Activated CD4-positive, alpha-beta T cell treated with anti-CD3 and anti-CD28 coated beads for 48 hours (primary cell): ENCODE measurements around the gene WIZ.
"Not testable (repeated sequence)": the region's sequence is repeated elsewhere in the genome, so short reads cannot be mapped to it uniquely, and the experiment has no call there.

ENCODE experiments used
- DNase-seq: peaks from one replicate; pipeline ENCODE4 v3.0.0-alpha.2; 2020

Gene WIZ

GRCh38 chr19:15427991-15428471 lies 21.7 kb downstream of the WIZ start:
- no peak for DNase-seq

- no peak for DNase-seq
Measured at GRCh38 chr19:15427350-15427700, 22.4 kb downstream of the WIZ start.

- DNase-seq: peak; percentile 44
Measured at GRCh38 chr19:15426485-15427349, 23.0 kb downstream of the WIZ start.

DNA sequence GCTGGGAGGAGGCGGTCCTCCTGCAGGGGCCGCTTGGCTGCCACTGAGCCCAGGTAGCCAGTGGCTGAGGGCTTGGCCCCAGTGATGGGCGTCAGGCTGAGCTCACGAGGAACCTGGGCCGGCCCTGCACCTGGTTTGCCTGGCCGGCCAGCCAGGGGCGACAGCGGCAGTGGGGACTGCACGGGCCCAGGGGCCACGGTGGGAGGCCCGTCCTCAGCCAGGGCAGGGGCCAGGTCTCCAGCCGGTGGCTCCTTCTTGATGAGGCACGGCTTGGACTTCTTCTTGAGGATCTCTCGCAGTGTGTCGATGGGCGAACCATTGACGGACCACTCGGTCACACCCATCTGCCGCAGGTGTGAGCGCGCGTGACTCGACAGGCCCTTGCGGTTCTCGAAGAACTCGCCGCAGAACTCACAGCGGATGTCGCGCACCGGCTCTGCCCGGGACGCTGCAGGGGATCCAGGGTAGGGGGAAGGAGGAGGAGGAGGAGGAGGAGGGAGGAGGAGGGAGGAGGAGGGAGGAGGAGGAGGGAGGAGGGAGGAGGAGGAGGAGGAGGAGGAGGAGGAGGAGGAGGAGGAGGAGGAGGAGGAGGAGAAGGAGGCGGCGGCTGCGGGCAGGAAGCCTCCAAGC lies 24.3 kb downstream of the WIZ start:
- no peak for DNase-seq

GRCh38 chr19:15424692-15425272 lies 25.0 kb downstream of the WIZ start:
- DNase-seq: no peak

GRCh38 chr19:15424121-15424520 lies 25.6 kb downstream of the WIZ start:
- no peak for DNase-seq

GRCh38 chr19:15423130-15423529 lies 26.6 kb downstream of the WIZ start:
- no peak for DNase-seq

- no peak for DNase-seq
Measured at GRCh38 chr19:15422296-15423075, 27.3 kb downstream of the WIZ start.

- no peak for DNase-seq
Measured at GRCh38 chr19:15421721-15422260, 28.0 kb downstream of the WIZ start.

GRCh38 chr19:15421136-15421695 lies 28.5 kb downstream of the WIZ start:
- DNase-seq: no peak

GRCh38 chr19:15419413-15420025 lies 30.2 kb downstream of the WIZ start:
- no peak for DNase-seq

DNA sequence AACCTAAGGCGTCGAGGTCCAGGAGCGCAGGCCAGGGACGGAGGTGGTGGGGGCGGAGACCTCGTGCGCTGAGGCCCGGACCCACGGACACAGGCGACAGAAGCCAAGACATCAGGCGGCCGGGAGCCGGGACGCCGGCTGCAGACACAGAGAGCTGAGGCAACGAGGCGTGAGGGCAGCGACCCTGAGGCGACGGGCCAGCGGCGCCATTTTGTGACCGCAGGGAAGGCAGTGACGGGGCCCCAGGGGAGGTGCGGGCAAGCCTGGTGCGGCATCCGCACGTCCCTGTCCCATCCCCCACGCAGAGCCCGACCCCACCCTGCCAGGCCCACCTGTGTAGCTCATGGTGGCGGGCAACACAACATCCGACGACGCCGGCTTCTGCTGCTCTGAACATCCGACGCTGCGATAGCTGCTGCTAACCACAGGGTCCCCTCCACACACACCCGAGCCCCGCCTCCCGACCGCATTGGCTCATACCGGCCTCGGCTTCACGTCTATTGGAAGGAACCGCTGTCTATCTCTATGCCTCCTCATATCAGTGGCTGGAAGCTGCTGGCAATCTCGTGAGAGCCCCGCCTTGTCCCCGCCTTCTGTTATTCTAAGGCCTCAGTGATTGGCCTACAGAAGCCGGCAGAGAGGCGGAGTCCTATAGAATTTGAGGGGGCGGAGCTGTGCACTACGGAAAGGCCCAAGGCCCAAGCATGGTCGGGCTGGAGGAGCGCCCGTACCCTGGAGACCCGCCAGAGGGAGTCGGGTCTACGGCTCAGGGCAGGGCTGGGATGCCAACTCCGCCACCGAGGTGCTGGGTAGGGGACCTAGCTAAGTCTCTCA lies 31.0 kb downstream of the WIZ start, which contains the start of gene AKAP8L:
Gene AKAP8L, minus strand, starts transcription at position 410 of the 834 bp plus-strand sequence. Its CDS starts 65 bp downstream, at position 345.
- peak; percentile 99 for DNase-seq

DNA sequence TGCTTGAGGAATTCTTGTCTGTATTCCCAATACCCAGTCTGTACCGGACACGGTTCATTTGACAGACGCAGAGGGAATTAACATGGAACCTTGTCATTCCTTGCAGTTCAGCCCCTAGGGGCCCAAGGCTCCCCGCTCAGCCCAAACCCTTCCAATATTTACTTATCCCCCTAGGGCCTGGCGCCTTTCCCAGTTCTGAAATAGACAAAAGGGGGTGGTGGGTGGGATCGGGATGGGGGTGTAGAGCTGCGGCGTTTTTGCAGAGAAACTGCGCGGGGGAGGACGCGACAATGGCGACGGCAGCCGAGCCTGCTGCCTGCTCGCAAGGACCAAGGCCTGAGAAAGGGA lies 31.6 kb downstream of the WIZ start:
- no peak for DNase-seq

DNA sequence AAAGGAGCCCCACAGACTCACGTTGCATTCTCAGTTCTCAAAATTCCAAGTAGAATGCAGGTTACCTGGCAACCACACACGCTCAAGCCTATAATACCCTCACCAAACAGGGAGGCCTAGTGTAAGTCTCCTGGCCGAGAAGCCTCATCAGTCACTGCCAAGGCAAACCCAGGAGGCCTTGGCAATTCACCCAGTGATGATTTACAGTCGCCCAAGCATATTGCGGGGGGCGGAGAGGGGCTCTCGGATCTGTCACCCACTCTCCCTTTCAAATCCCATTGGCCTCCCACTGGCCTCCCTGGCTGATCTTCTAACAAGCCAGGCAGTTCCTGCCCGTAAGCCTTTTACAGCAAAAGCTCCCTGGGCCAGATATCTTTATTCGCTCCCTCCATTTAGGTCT lies 32.1 kb downstream of the WIZ start:
- DNase-seq: no peak

DNA sequence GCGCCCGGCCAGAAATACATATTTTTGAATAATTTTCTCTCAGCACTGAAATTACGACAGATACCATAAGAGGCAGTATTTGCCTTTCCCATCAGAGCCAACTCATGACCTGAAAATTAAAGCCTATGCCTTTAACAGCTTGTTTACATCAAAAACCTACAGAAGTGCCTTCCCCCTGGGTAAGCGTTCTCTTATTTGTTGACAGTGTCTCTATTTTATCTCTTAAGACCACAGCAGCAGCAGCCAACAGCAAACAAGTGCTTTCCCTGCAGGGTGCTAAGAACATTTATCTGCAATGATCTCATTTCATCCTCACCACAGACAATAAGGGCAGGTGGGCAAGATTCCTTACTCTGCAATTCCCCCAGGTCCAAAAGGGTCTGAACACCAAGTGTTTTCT lies 36.9 kb downstream of the WIZ start:
- DNase-seq: no peak

DNA sequence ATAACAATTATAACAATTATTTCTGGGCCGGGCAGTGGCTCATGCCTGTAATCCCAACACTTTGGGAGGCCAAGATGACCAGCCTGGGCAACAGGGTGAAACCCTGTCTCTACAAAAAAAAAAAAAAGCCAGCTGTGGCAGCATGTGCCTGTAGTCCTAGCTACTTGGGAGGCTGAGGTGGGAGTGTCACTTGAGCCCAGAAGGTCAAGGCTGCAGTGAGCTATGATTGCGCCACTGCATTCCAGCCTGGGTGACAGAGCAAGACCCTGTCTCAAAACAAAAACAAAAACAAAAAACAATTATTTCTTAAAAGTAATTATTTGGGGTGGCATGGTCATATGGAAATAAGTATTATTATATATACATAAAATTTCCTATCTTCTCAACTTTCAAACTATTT lies 38.4 kb downstream of the WIZ start:
- DNase-seq: not testable (repeated sequence)

- DNase-seq: no peak
Measured at GRCh38 chr19:15404780-15405211, 45.0 kb downstream of the WIZ start.

DNA sequence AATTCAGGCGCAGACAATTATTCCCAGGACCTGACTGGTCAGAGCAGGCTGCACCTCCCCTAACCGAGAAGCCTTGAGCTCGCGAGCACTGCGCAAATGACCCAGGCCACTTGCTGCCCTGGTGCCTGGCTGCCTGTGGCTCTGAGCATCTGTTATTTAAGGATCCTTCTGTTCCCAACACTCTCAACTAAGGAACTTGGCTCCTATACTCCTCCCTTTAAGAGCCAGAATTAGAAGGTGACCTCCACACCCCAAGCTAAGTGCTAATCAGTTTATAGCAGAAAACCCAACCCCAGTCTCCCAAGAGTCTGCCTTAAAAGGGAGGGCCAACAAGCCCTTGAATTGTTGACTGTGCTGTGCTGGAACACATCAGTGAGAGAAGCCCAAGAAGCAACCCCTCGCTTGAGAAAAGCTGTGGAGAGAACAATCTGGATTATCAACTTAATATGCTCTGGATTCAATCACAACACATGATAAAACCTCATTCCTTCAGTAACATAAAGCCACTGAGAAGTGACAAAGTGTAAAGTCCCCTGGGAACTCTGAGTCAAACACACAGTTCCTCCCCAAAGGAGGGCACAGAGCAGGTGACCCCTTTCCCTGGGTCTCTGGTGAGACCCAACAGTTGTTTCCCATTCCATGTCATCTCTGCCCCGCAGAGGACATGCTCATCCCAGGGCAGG lies 45.5 kb downstream of the WIZ start:
- DNase-seq: no peak

- DNase-seq: no peak
Measured at GRCh38 chr19:15403151-15403531, 46.6 kb downstream of the WIZ start.

GRCh38 chr19:15402411-15403150 lies 47.2 kb downstream of the WIZ start:
- no peak for DNase-seq
